NCI-H226 (cell line): Measurements from ENCODE around the gene PDE7B.

Experiments
- DNase-seq: peaks from one replicate; pipeline ENCODE4 v3.0.0-alpha.2; 2015

PDE7B gene

DNA sequence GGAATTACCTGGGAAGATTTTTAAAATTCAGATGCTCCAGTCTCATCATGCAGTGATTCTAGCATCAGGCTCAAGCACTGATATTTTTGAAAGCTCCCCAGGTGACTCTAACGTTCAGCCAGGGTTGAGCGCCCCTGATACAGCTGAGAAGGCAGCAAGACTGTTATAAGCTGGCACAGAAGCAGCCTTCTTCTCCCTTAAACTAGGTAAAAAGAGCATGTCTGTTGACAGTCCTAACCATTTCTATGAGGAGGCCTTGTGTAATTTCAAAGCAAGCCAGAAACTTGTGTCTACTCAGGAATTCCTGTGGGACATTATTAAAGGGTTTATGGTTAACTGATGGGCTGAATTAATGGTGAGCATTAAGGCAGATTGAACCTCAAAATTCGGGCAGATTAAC, 141.9 kb downstream of the PDE7B start:
- no peak for DNase-seq

DNA sequence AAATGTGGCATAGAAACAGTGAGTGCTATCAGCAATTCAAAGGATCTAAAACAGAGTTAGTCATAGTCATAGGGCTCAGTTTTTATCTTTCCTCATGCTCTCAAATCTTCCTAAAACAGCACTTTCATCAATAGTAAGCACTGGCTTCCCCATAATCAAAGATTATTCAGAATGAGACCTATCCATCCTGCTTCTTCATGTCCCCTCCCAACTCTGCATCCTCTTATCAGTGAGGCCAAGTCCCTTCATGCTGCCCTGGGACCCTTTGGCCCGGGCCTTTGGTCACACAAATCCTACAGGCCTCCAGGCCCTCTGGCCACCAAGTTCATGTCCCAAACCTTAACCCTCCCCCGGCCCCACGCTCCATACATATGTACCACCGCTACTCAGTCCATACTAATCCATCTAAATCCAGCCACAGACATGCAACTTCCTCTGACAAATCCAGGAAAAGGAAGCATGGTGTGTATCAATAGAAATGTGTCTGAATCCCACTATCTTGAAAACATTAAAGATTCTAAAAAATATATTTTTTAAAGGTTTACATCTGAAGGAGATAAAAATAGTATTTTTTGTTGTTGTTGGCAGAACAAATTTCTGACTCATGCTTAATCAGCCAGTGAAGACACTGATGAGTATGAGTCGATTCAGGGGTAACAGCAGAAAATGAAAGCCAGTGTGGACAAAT, 143.5 kb downstream of the PDE7B start:
- DNase-seq: peak; percentile 40

DNA sequence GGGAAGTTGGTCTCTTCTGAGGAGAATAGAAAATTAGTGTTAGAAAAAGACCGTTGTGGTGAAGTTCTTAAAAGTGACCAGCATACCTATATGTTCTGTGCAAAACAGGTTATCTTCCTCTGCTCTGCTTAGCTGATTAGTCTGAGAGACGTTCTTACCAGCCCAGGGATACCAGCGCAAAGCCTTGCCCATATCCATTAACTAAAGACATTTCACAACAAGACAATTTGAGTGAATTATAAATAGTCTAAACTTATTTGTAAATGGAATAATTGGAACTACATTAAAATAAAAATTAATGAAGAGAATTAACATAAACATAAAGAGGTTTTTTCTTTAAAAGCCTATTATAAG, 144.0 kb downstream of the PDE7B start:
- DNase-seq: no peak

DNA sequence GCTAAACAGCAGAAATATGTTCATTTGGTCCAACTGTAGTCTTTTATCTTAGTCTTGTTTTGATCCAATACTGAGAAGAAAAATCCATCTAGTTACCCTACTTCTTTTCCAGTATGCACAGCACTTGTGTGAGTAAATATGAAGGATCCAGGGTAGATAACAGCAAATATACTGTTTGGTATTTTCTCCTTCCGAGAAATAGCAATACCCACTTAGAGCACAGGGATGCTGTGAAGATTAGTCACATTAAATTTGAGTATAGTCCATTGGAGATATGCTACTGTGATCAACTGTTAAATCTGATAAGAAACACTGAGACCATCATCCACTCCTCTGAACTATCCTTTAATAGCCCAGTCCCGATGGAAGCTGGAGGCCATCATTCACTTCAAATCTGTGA, 145.2 kb downstream of the PDE7B start:
- DNase-seq: no peak

DNA sequence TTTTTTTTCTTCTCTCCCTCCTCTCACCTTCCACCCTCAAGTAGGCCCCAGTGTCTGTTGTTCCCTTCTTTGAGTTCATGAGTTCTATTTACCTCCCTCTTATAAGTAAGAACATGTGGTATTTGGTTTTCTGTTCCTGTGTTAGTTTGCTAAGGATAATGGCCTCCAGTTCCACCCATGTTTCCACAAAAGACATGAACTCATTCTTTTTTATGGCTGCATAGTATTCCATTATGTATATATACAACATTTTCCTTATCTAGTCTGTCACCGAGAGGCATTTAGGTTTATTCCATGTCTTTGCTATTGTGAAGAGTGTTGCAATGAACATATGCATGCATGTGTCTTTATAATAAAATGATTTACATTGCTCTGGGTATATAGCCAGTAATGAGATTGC, 147.9 kb downstream of the PDE7B start:
- DNase-seq: no peak

DNA sequence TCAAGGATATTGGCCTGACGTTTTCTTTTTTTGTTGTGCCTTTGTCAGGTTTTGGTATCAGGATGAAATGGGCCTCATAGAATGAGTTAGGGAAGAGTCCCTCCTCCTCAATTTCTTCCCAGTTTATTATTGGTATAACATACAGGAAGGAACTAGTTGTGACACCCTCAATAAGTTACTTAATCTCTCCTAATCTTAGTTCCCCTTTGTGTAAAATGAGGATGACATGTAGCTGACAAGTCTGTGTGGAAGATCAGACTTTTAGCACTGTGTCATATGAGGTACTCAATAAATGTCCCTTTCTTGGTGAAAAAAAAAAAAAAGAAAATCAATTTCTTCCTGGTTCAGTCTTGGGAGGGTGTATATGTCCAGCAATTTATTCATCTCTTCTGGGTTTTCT, 155.8 kb downstream of the PDE7B start:
- no peak for DNase-seq

DNA sequence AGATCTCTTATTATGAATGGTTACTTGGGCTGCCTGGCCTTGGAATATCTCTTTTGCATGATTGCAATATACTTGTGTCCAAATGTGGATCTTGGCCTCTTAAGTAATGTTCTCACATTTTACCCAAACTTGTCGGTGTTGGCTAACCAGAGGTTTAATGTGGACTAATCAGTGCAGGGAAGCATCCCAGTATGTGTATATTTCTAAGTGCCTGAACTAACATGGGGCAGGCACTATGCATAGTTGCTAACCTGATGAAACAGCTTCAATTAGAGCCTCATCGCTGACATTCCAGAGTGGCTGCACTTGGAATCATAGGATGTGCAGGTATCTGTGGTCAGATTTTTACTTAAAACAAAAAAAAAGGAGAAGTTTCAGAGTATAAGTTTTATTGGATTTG, 160.0 kb downstream of the PDE7B start:
- DNase-seq: no peak

DNA sequence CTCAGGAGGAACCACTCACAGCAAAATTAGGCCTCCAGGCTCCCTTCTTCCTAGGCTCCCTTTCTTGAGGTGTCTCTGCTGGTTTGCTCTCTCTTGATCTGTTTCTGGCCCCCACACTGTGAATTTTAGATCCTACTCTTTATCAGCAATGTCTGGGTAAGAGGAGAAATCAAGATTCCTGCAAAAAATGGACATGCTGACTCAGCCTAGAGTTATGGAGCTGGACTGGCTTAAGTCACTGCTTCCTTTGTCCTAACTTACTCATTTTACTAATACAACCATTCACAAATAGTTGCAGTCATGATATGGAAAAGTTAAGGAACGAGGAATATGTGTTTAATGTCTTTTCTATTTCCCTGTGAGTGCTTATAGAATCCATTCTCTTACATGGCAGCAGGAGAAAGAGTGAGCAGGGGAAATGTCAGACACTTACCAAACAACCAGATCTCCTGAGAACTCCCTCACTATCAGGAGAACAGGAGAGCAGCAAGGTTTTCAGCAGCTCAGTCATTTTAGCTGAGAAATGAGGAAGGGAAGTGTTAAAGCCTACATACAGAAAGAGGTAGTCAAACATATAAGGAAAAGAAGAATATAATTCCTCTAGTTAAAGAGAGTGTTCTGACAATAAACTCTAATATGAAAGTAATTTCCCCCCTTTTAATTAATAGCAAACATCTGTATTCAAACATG, 160.8 kb downstream of the PDE7B start:
- DNase-seq: peak; percentile 73

DNA sequence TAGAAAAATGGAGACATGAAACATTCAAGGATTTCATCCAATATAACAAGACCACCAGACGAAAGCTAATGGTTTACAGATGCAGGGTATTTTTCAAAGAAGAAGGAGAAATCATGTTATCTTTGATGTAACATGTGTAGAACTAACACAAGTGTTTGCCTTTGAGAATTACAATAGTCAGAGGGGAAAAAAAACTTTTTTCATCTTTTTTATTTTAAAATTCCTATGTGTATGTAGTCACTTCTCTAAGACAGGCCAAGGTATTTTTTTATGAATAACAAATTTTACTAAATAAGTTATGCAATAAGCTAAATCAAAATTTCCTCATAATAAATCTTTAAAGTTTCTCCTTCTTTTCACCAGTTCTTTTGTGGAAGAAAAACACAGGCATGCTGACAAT, 161.4 kb downstream of the PDE7B start:
- no peak for DNase-seq

DNA sequence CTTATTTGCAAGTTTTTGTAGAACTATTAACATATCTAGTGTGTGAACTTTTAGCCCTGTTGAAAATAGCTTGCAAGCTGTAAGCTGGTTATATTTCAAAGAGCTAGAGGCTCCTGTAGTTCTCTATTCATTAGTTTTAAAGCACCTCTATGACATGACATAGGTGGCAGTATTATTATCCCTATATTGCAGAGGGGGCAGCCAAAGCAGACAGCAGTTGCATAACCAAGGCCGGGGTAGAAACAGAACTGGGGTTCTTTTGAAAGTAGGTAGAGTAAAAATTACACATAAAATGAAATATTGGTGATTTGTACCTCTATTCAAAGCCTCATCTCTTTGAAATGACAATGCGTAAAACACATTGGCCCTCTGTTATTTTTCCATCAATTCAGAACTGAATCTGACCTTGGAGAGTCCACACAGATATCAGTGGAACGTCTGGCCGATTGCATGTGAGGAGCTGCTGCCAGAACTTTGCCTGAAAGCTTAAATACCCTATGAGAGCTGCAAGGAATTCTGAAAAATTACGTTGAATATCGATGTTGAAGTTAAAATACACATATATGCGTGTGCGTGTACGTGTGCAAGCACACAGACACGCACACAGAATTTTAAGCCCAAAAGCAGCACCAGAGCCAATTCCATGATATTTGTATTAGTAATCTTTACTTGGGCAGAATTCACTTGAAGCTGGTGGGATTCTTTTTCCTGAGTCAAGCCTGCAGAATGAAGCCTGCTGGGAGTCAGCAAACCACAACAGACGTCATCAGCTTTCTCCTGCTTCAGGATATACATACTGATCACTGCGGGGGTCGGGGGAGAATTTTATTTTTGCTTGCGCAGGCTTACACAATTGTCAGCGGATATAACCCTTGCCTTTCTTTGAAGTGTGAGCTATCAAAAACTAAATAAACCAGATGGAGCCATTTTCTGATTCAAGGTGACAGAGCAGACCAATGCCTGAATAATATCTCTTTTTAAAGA, 163.2 kb downstream of the PDE7B start:
- DNase-seq: peak; percentile 94

DNA sequence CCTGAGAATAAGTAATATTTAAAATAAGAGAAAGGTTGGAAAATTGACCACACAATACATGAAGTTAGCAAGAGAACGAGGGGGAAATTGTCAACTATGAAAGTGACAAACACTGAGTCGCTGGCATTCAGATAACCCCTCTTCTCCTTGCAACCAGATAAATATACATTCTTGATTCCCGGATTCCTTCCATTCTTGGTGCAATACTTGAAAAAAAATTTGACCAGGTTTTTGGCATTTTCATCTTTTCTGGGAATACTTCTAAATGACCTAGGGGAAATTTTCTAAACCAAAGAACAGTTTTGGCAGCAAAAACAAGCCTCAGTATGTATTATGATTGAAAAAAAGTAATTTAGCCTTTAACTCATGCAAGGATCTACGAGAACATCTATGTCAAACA, 164.0 kb downstream of the PDE7B start:
- no peak for DNase-seq

DNA sequence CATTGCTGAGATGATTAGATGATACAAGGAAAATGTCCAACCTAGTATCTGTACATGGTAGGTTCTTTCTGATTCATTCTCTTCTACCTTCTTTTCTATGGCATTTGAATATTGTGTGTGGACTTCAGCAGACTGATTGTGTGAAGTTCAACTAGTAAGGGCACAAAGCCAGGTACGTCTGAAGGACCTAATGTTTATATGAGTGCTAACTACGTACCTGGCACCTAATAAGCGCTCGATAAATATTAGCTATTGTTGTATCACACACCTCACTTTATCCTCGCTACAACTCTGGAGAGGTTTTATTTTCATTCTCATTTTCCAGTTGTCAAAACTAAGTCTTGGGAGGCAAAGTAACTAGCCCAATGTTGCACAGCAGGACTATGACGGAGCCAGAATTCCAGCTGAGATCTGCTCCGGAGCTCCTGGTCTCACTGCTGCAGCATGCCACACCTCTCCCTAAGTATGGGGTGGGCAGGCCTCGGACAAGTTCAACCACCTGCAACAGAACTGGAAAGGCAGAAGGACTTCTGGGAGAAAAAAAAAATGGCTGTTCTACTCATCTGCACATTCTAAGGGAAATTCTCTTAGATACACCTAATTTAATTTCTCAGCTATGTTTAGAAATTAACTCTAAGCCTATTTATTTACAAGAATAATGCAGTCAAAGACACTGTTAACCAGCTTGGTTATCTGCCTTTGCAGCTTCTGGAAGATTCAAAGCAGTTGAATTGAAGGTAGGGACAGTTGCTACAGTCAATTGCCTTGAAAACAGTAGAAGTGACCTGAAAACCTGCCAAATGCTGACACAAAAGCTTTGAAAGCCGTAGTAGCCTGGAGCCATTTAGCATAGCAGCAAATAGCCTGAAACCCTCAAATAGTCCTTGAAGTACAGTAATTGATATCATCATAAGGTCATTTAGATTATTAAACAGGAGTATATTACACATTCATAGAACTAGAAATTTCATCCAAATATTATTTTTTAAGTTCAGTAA, 165.0 kb downstream of the PDE7B start:
- DNase-seq: no peak

DNA sequence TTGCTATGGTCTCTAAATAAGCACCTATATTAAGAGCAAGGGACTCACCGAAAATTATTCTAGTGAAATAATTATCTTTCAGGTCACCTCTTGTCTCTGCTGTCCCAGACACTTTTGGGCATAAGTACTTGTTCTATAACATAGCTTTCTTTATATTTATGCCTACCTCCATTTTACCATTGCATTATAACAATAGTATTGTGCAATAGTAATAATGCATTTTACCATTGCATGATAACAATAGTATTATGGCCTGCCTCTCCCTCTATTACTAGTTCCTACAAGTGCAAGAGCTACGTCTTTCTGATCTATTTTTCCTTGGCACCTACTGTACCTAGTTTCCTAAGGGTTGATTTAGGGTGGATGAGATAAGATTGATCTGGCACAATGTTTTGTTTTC, 169.2 kb downstream of the PDE7B start:
- no peak for DNase-seq

DNA sequence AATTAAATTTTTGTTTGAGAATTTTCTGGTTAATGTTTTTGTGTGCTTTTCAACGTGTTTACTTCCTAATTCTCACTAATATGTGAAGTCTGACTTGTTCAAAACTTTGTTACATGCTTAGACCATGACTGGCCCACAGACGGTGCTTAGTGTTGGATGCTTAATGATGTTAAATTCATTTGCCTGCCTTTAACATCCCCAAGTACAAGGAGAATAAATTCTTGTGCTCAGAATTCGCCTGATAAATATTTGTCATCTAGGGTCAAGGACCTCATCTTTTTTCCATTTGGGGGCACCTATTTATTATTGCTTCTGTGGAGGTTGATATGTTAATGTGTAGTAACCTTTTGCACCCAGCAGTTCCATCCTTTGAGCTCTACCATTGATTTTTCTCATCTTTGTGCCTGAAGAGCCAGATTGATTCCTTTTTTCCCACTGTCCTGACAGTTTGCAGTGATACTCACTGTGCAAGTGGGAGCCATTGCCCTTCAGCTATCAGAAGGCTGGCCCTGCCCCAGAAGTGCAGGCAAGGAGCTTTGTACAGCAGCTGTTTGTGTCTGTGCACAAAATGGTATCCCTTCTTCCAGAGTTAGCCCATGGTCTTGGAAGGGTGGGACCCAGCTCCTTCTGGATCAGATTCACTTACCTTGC, 170.8 kb downstream of the PDE7B start:
- no peak for DNase-seq

DNA sequence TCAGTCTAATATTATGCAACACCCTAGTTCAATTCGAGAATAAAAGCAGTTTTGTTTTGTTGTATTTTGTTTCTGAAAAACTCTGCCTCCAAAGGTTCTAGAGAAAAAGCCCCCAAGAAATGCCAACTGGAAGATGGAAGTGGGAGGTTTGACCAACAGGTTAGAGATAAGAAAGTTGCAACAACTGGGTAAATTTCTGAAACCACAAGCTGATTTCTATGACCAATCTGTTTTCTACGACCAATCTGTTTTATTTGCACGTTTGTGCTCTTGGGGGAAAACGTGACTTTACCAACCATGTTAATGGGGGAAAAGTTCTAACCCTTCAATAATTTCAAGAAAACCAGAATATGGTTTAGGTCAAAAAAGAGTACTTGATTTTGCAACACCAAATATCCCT, 173.2 kb downstream of the PDE7B start:
- peak; percentile 40 for DNase-seq

DNA sequence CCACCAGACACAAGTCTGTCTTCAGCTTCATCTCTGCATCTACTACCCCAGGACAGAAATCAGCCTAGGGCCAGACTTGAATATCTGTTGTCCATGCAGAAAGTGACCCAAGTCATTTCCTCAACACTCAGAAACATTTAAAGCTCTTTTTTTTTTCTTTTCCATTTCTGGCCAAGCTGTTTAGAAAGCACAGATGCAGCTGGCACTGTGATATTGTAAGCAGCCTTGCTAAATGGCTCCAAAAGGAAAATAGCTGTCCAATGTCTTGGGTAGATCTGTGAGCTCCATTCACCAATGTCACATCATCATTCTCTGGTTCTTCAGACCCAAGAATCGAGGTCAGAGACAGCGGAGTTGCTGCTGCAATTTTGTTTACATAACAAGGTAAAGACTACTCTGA, 174.2 kb downstream of the PDE7B start:
- DNase-seq: no peak

DNA sequence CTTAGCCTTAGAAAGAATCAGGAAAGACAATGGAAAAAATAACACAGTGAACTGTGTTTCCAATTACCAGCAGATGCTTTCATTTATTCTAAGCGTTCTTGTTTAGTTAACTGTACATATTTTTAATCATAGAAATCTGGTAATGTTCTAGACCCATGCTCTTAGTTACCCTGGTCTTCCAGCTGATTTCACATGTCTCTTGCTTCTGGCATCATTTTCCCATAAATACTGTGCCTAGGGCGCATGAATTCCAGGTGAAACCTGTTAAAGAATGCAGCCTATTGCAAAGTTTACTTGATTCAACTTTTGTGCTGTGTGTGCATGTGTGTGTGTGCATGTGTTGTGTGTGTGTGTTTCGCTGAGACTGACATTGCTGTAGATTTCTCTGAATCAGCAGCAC, 178.6 kb downstream of the PDE7B start:
- DNase-seq: no peak

DNA sequence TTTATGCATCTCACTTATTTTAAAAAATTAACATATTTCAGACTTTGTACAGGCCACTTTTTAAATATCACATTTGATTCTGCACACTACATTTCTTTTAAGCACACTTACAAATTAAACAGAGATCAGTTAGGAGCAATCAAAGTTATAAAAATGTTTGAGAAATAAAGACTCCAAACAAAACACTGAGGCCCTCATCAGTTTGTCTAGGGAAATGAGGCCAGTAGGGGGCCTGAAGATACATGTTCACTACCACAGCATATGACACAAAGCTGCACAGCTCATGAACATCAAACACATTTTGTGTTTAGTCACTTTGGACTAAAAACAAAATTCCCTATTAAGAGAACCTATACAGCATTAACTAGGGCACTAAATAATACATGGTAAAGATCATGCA, 180.5 kb downstream of the PDE7B start:
- no peak for DNase-seq

DNA sequence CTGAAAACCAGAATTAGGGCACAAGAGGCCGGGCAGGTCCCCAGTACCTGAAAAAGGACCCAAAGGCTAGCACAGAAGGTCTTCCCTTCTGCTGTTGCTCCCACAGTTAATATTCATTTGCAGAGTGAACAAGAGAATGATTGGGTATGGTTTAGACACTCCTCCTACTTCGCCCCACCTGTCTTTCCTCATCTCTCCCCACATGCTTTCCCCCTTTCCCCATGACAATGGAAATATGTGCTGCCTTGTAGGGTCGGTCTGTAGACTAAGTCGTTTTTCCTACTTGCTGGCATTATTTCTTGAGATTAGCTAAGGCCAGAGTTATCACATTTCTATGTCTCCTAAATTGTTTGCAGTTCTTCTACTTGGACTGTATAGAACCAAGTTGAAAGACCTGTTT, 181.9 kb downstream of the PDE7B start:
- no peak for DNase-seq

DNA sequence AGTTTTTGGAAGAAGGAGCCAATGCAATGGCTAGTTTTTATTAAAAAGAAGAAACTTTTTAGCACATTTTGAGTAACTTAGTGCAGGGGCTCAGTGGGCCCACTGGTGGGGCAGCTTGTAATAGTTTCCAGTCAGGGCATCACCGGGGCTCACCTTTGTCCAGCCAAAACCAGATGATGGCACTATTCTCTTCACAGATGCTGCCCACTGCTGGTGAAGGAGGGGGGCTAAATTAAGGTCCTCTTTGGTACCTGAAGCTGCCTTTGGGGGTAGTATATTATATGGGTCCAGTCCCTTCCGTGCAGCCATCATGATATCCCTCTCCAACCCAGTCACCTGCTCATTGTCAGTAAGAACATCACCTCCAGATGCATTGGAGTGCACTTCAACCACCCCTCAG, 182.9 kb downstream of the PDE7B start:
- no peak for DNase-seq

DNA sequence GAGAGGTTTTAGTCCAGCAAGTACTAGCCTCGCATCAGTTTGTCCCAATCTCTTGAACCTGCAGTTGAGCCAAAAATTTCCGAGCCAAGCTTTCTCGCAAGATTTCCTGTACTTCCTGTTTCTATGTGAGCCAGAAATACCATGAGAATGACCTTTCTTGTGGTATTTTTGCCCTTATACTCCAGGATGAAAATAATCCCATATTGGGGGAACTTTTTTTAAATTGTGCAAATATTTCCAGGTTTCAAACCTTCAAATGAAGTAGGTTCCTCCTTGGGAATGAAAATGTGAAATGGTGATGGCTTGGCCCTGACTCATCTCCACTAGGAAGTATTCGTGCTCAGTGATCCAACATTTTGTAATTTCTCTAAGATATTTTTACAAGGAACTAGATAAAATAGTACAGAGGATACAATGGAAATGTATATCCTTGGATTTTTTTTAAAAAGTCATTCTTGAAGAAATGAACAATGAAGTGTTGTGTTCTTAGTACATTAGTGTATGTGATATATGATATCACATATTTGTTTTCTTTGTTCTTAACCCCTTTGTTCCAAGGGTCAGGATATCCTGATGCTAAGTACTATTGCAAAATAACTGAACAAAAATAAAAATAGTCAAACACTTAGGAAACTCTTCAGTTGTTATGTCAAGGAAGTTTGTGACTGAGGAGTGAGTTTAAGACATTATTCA, 184.0 kb downstream of the PDE7B start:
- DNase-seq: peak; percentile 30

DNA sequence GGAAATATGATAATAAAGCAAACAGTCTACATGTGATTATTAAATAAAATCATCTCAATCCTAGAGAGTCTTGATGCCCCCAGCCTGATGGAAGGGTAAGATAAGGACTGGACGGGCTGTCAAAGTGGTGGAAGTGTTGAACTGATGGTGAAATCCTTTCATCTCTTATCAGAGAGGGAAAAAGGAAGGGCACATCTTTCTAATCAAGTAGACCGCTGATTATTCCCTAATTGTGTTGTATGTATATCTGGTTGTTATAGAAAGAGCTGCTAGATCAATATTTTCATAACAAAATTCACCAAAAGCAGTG, 184.5 kb downstream of the PDE7B start:
- DNase-seq: no peak
